ENCODE measurements around the gene DGCR6L. TPM values are rescaled to one million over a fixed set of nuclear protein-coding genes. Genes with fewer than 3 reads are reported as not detected.
"Not testable (repeated sequence)": the region's sequence is repeated elsewhere in the genome, so short reads cannot be mapped to it uniquely, and the experiment has no call there.

Gene DGCR6L
- total RNA-seq, 6 experiments from 2014 or later, result 32.6 to 79.9 (median 50.9) TPM

GRCh38 chr22:20290578-20291248 is 29.1 kb downstream of the DGCR6L start:
- TF ChIP-seq CTCF (IDR thresholded peaks at IDR 0.05) (no peak), POLR2A (IDR thresholded peaks at IDR 0.05) (no peak)
- Histone ChIP-seq H3K27me3 (no peaks in the 10 kb centered on the region), H3K36me3 (no peaks in the 10 kb centered on the region), H3K9me3 (no peaks in the 10 kb centered on the region), H3K4me3 (no peak overlapping the region), H3K27ac (peak overlapping the region in 2 of 3 donors; percentile 84 to 93), H3K4me1 (peaks cover 0 to 19% (median 7%) of the 10 kb centered on the region in 4 donors)
- DNase-seq, result peak in 1 of 3 donors; percentile 78
- 68% methylated on average over 4 of the region's 13 CpGs for WGBS (ENCODE audit: insufficient coverage, low coverage, low lambda C conversion rate, missing lambda C conversion rate)
- ATAC-seq, result peak in 1 of 4 donors; percentile 4
- intact Hi-C loops (cut with DNase I), result no loop called here

DNA sequence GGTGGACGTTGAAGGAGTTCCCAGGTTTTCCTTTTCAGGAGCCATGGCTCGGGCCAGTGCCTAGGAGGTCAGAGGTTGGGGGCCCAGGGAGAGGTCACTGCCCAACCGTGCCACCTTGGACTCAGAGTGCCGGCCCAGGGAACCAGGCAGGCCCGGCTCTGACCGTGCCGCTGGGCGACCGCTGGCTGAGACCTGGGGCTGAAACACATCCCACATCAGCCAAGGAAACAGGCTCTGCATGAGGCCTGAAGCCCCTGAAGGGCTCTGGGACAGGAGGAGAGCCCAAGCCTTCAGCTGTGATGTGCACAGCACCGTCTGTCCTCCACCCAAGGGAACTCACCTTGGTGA is 29.8 kb downstream of the DGCR6L start:
- TF ChIP-seq POLR2A (IDR thresholded peaks at IDR 0.05), result no peak
- TF ChIP-seq CTCF (IDR thresholded peaks at IDR 0.05), result no peak
- H3K4me1 ChIP-seq, result peaks cover 0 to 19% (median 7%) of the 10 kb centered on the region in 4 donors
- peak in 1 of 3 donors; percentile 63 for DNase-seq
- peak in 3 of 4 donors; percentile 3 to 31 (median 18) for ATAC-seq
- no peaks in the 10 kb centered on the region for H3K36me3 ChIP-seq
- intact Hi-C loops (cut with DNase I), result no loop called here
- H3K27me3 ChIP-seq, result no peaks in the 10 kb centered on the region
- 20% methylated on average over 1 of the region's 10 CpGs for WGBS (ENCODE audit: insufficient coverage, low coverage, low lambda C conversion rate, missing lambda C conversion rate)
- H3K4me3 ChIP-seq, result no peak overlapping the region
- H3K27ac ChIP-seq, result peak overlapping the region in 2 of 3 donors; percentile 84 to 93
- no peaks in the 10 kb centered on the region for H3K9me3 ChIP-seq

GRCh38 chr22:20289182-20290044 is 30.4 kb downstream of the DGCR6L start:
- 47% methylated on average over 11 of the region's 23 CpGs for WGBS (ENCODE audit: insufficient coverage, low coverage, low lambda C conversion rate, missing lambda C conversion rate)
- H3K9me3 ChIP-seq; H3K27me3 ChIP-seq; H3K36me3 ChIP-seq; intact Hi-C loops (cut with DNase I); H3K4me3 ChIP-seq: not testable (repeated sequence)
- DNase-seq (peak; percentile 70 to 95 (median 93)), ATAC-seq (peak; percentile 73 to 82 (median 76))
- Histone ChIP-seq H3K4me1 (peaks cover 0 to 19% (median 7%) of the 10 kb centered on the region in 4 donors), H3K27ac (peak overlapping the region in 2 of 3 donors; percentile 84 to 93)

GRCh38 chr22:20286784-20287423 is 33.0 kb downstream of the DGCR6L start:
- H3K9me3 ChIP-seq; H3K27me3 ChIP-seq; H3K4me3 ChIP-seq; intact Hi-C loops (cut with DNase I); H3K36me3 ChIP-seq: not testable (repeated sequence)
- WGBS (ENCODE audit: insufficient coverage, low coverage, low lambda C conversion rate, missing lambda C conversion rate), result 86% methylated on average over 4 of the region's 20 CpGs
- DNase-seq (peak; percentile 48 to 84 (median 83)), ATAC-seq (peak; percentile 40 to 54 (median 44))
- peak overlapping the region in 1 of 3 donors; percentile 29 for H3K27ac ChIP-seq
- H3K4me1 ChIP-seq, result peaks cover 0 to 19% (median 7%) of the 10 kb centered on the region in 4 donors

DNA sequence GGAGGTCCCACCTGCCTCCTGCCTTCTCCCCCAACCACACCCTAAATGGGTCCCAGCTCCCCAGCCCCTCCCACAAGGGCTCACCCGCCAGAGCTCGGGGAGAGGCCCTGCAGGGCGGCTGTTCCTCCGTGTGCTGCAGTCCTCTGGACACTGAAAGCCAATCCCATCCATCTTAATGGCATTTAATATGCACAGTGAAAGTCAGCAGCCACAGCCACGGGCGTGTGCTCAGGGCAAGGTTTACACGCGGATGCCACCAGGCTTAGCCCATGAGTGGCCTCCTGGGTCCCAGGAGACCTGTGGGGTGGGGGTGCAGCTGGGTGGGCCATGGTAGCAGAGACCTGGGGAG is 33.6 kb downstream of the DGCR6L start:
- DNase-seq; H3K27me3 ChIP-seq; H3K36me3 ChIP-seq; H3K9me3 ChIP-seq; H3K27ac ChIP-seq; intact Hi-C loops (cut with DNase I); ATAC-seq; H3K4me3 ChIP-seq: not testable (repeated sequence)
- WGBS (ENCODE audit: insufficient coverage, low coverage, low lambda C conversion rate, missing lambda C conversion rate), result 5% methylated on average over 4 of the region's 8 CpGs
- H3K4me1 ChIP-seq, result peaks cover 0 to 19% (median 7%) of the 10 kb centered on the region in 4 donors
